Endothelial cell of umbilical vein (primary cell): ENCODE results near the gene FLRT1. TPM values are rescaled to one million over a fixed set of nuclear protein-coding genes. Genes with fewer than 3 reads are reported as not detected.

Experiments used
- BruUV-seq: library from RNA; stranded (reverse); fragments of 400-500 nt; replicated peaks from 2 replicates; lab custom pipeline; 2021; lab: Mats Ljungman, UMichigan
- CTCF ChIA-PET: fragments of 300-600, 350-600 bp; sonication (Branson Sonifier 250); formaldehyde crosslinking; loops from one replicate; lab custom pipeline; 2021; ENCODE audit warnings: antibody characterized with exemption, inconsistent platforms; lab: Charles Lee
- POLR2A ChIA-PET: fragments of 300-600, 350-600 bp; sonication (Branson Sonifier 250); formaldehyde crosslinking; loops from one replicate; lab custom pipeline; 2021; ENCODE audit warnings: antibody characterized with exemption, inconsistent platforms; lab: Charles Lee
- DNase-seq: peaks from one replicate; pipeline ENCODE4 v3.0.0-alpha.2; 2011; ENCODE audit warnings: low read depth, low spot score
- FAIRE-seq: peaks from 2 replicates; lab custom pipeline; 2011; peaks lifted over from hg19 to GRCh38; lab: Jason Lieb, UNC
- H2AFZ ChIP-seq: 2 replicates; pipeline ENCODE4 v1.6.0; 2012; ENCODE audit warnings: low read depth, low read length, control low read depth, inconsistent platforms
- H3K27ac ChIP-seq: 2 replicates; pipeline ENCODE4 v1.5.1; 2011; ENCODE audit warnings: low read depth, mild to moderate bottlenecking, control low read depth, low read length, moderate library complexity; ENCODE audit not compliant: insufficient read depth
- H3K27me3 ChIP-seq, 2 experiments: 2 replicates each; pipeline versions ENCODE4 v1.6.0 to v1.6.1; 2011; ENCODE audit warnings: low read length in 2 of 2, mixed read lengths in 1 of 2; ENCODE audit not compliant: control insufficient read depth in 2 of 2, insufficient read depth in 2 of 2
- H3K36me3 ChIP-seq, 2 experiments: 2 replicates in 1 of 2; 3 replicates in 1 of 2; pipeline ENCODE4 v1.5.1; 2011; ENCODE audit warnings: low read length in 2 of 2, mild to moderate bottlenecking in 1 of 2, moderate library complexity in 1 of 2; ENCODE audit not compliant: control insufficient read depth in 2 of 2, insufficient read depth in 2 of 2; ENCODE audit errors: extremely low read depth in 1 of 2
- H3K4me1 ChIP-seq: 3 replicates; pipeline ENCODE4 v1.5.1; 2011; ENCODE audit warnings: mild to moderate bottlenecking, low read length; ENCODE audit not compliant: control insufficient read depth, insufficient read depth; ENCODE audit errors: extremely low read depth
- H3K4me2 ChIP-seq: 2 replicates; pipeline ENCODE4 v1.6.1; 2011; ENCODE audit warnings: low read length, control low read depth, mixed read lengths; ENCODE audit not compliant: insufficient read depth
- H3K4me3 ChIP-seq, 3 experiments: fragments of 200-600 bp in 1 of 3; sonication (generic), shearing (Covaris generic) in 1 of 3; replicated peaks in 1 of 3; 2 replicates each; pipeline ENCODE4 v1.5.1; 2011 to 2016; ENCODE audit warnings: control low read depth in 3 of 3, low read length in 3 of 3, mild to moderate bottlenecking in 2 of 3, inconsistent platforms in 1 of 3, low read depth in 1 of 3, moderate library complexity in 1 of 3; ENCODE audit not compliant: insufficient read depth in 1 of 3
- H3K79me2 ChIP-seq: 2 replicates; pipeline ENCODE4 v1.6.0; 2012; ENCODE audit warnings: low read length, inconsistent platforms; ENCODE audit not compliant: control insufficient read depth, insufficient read depth
- H3K9ac ChIP-seq: replicated peaks from 2 replicates; pipeline ENCODE3; 2011; ENCODE audit warnings: low read length, control low read depth; ENCODE audit not compliant: insufficient read depth; ENCODE audit errors: extremely low read depth
- H3K9me1 ChIP-seq: replicated peaks from 3 replicates; pipeline ENCODE4 v1.6.0; 2011; ENCODE audit warnings: mild to moderate bottlenecking, low read length; ENCODE audit not compliant: control insufficient read depth, insufficient read depth; ENCODE audit errors: extremely low read depth
- H3K9me3 ChIP-seq: replicated peaks from 2 replicates; pipeline ENCODE4 v1.5.1; 2012; ENCODE audit warnings: low read length, inconsistent platforms; ENCODE audit not compliant: control insufficient read depth, insufficient read depth
- H4K20me1 ChIP-seq: replicated peaks from 2 replicates; pipeline ENCODE3; 2011; ENCODE audit warnings: mild to moderate bottlenecking, low read length; ENCODE audit not compliant: control insufficient read depth, insufficient read depth; ENCODE audit errors: extremely low read depth
- EZH2 ChIP-seq: IDR thresholded peaks from 2 replicates; pipeline ENCODE4 v1.6.1; 2012; ENCODE audit warnings: borderline replicate concordance, low read depth, mild to moderate bottlenecking, moderate library complexity, low read length, inconsistent platforms; ENCODE audit not compliant: severe bottlenecking
- FOS ChIP-seq: IDR thresholded peaks from 2 replicates; pipeline ENCODE4 v1.6.1; 2011; ENCODE audit warnings: mild to moderate bottlenecking, low read length, moderate library complexity, borderline replicate concordance; ENCODE audit not compliant: insufficient read depth
- GATA2 ChIP-seq: IDR thresholded peaks from 2 replicates; pipeline ENCODE4 v1.7.0; 2011; ENCODE audit warnings: low read depth, mild to moderate bottlenecking, moderate library complexity, mixed read lengths, low read length; ENCODE audit not compliant: insufficient read length, insufficient read depth
- JUN ChIP-seq: IDR thresholded peaks from 2 replicates; pipeline ENCODE4 v1.6.1; 2011; ENCODE audit warnings: borderline replicate concordance, low read depth; ENCODE audit not compliant: insufficient read length, insufficient read depth
- MYC ChIP-seq: IDR thresholded peaks from one replicate; pipeline ENCODE4 v1.6.1; 2011; ENCODE audit warnings: mild to moderate bottlenecking, low read depth, low read length
- POLR2A ChIP-seq: IDR thresholded peaks from 2 replicates; pipeline ENCODE4 v1.6.1; 2012; ENCODE audit warnings: low read depth, mild to moderate bottlenecking, control low read depth, low read length
- POLR2AphosphoS5 ChIP-seq: IDR thresholded peaks from 2 replicates; pipeline ENCODE4 v1.6.1; 2012; ENCODE audit warnings: low read depth, mild to moderate bottlenecking, control low read depth, low read length, moderate library complexity; ENCODE audit not compliant: insufficient read depth
- dilution Hi-C: fragments of 300-500 bp; cut with MboI; formaldehyde crosslinking; loops from one replicate; pipeline ENCODE4 v1.15.0; 2019; ENCODE audit warnings: low sequenced_read_pairs; ENCODE audit not compliant: extremely low pct_ligation_motif_present
- intact Hi-C: fragments of 100-400 bp; cut with micrococcal nuclease; formaldehyde crosslinking; loops from one replicate; pipeline ENCODE4 v1.10.0; 2022
- polyA plus RNA-seq, 4 experiments: library from polyadenylated mRNA; depleted of rRNA in 3 of 4; stranded (reverse) in 3 of 4; unstranded in 1 of 4; fragments of >200 nt; gene quantifications; 2 replicates each; pipeline versions ENCODE4 v1.2.1 to v1.2.3, GENCODE V29; 2011 to 2012; ENCODE audit warnings: missing spikeins in 1 of 4
- total RNA-seq: library from RNA; stranded (reverse); gene quantifications from 2 replicates; pipeline ENCODE4 v1.2.3, GENCODE V29; 2021
- TF ChIP-seq, protein P1 (sequence below), 2 donors: IDR thresholded peaks; 1 replicate in 1 of 2; 2 replicates in 1 of 2; pipeline ENCODE4 v1.5.1; 2011; ENCODE audit warnings: low read length in 2 of 2, mild to moderate bottlenecking in 2 of 2, moderate library complexity in 2 of 2, control low read depth in 1 of 2, inconsistent platforms in 1 of 2, low read depth in 1 of 2; ENCODE audit not compliant: insufficient read depth in 1 of 2; ENCODE audit errors: extremely low read depth in 1 of 2
- TF ChIP-seq, protein P2 (sequence below): IDR thresholded peaks from 2 replicates; pipeline ENCODE4 v1.6.1; 2011; ENCODE audit not compliant: insufficient read depth, insufficient read length

The FLRT1 gene
- total and polyA plus RNA-seq, 2 donors (not counting 3 experiments of a cell fraction or from before 2014, with no cell fraction given), result not detected

DNA sequence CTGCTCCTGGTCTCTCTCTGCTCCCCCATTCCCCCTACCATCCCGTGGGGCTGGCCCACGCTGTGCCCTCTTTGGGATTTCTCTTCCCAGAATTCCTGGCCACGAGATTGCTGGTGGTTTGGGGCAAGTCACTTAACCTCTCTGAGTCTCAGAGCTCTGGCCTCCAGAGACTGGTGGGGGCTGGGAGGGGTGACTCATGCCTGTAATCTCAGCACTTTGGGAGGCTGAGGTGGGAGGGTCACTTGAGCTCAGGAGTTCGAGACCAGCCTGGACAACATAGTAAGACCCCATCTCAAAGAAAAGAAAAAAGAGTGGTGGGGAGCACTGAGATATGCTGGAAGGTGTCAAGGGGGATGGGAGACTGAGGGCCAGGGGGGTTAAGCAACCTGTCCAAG, 31.1 kb upstream of the FLRT1 start:
- Histone ChIP-seq H3K4me2 (no peak overlapping the region), H3K9ac (no peak overlapping the region), H3K9me3 (no peaks in the 10 kb centered on the region), H2AFZ (no peak overlapping the region), H4K20me1 (no peaks in the 10 kb centered on the region), H3K27me3 (no peaks in the 10 kb centered on the region), H3K4me1 (peaks cover 43% of the 10 kb centered on the region), H3K9me1 (no peaks in the 10 kb centered on the region), H3K27ac (no peak overlapping the region), H3K36me3 (no peaks in the 10 kb centered on the region), H3K79me2 (no peaks in the 10 kb centered on the region), H3K4me3 (no peak overlapping the region)
- POLR2A ChIA-PET, result no interaction called here
- CTCF ChIA-PET, result no interaction called here
- TF ChIP-seq FOS (peak; percentile 41), JUN (no peak)
- no peak for DNase-seq
- dilution Hi-C loops, result no loop called here
- no peak for FAIRE-seq
- intact Hi-C loops, result no loop called here
- no TSS peak for BruUV-seq

DNA sequence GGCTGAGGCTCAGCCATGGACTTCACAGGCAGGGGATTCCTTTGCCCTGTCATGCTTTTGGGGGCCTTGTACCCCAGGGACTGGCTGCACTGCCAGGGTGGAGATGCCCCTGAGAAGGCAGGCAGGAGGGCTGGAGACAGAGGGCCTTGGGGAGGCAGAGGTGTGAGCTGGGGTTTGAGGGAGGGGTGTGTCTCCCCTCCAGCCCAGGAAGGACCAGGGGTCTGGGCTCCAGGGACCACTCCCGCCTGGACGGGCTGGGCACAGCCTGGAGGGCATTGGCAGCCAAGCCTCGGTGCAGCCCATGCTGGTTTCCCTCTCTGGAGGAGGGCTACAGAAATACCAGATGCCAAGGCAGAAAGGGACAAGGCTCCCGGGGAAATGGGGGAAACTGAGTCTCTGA, 30.0 kb upstream of the FLRT1 start:
- dilution Hi-C loops (no loop called here), intact Hi-C loops (no loop called here)
- H3K4me2 ChIP-seq, result no peak overlapping the region
- H3K9me3 ChIP-seq, result no peaks in the 10 kb centered on the region
- H3K9me1 ChIP-seq, result no peaks in the 10 kb centered on the region
- no peaks in the 10 kb centered on the region for H3K27me3 ChIP-seq
- TF ChIP-seq POLR2A (no peak), FOS (no peak), JUN (no peak), POLR2AphosphoS5 (no peak), EZH2 (no peak), MYC (no peak), GATA2 (no peak)
- TF ChIP-seq, protein P1, sequence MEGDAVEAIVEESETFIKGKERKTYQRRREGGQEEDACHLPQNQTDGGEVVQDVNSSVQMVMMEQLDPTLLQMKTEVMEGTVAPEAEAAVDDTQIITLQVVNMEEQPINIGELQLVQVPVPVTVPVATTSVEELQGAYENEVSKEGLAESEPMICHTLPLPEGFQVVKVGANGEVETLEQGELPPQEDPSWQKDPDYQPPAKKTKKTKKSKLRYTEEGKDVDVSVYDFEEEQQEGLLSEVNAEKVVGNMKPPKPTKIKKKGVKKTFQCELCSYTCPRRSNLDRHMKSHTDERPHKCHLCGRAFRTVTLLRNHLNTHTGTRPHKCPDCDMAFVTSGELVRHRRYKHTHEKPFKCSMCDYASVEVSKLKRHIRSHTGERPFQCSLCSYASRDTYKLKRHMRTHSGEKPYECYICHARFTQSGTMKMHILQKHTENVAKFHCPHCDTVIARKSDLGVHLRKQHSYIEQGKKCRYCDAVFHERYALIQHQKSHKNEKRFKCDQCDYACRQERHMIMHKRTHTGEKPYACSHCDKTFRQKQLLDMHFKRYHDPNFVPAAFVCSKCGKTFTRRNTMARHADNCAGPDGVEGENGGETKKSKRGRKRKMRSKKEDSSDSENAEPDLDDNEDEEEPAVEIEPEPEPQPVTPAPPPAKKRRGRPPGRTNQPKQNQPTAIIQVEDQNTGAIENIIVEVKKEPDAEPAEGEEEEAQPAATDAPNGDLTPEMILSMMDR (IDR thresholded peaks at IDR 0.05; ENCODE audit: extremely low read depth in 1 of 2, insufficient read depth in 1 of 2, low read depth in 1 of 2, low read length in 2 of 2), result no peak
- TF ChIP-seq, protein P2, sequence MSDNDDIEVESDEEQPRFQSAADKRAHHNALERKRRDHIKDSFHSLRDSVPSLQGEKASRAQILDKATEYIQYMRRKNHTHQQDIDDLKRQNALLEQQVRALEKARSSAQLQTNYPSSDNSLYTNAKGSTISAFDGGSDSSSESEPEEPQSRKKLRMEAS, result no peak
- no peak overlapping the region for H2AFZ ChIP-seq
- no peaks in the 10 kb centered on the region for H3K36me3 ChIP-seq
- ChIA-PET POLR2A (no interaction called here), CTCF (no interaction called here)
- no peak overlapping the region for H3K9ac ChIP-seq
- H3K27ac ChIP-seq, result no peak overlapping the region
- H3K4me3 ChIP-seq, result no peak overlapping the region
- H3K4me1 ChIP-seq, result peaks cover 37% of the 10 kb centered on the region
- no TSS peak for BruUV-seq
- H4K20me1 ChIP-seq, result no peaks in the 10 kb centered on the region
- FAIRE-seq, result no peak
- H3K79me2 ChIP-seq, result no peaks in the 10 kb centered on the region
- DNase-seq, result no peak
